Neural progenitor cell (in vitro differentiated cells): ENCODE results near the gene NTM. TPM values are rescaled to one million over a fixed set of nuclear protein-coding genes. Genes with fewer than 3 reads are reported as not detected.

ENCODE experiments used
- DNase-seq: peaks from one replicate; pipeline ENCODE4 v3.0.0-alpha.2; 2016; ENCODE audit warnings: low spot score
- H2AFZ ChIP-seq: fragments of 200-600 bp; sonication (generic); replicated peaks from 2 replicates; pipeline ENCODE4 v1.6.1; 2016; ENCODE audit warnings: antibody characterized with exemption
- H3F3A ChIP-seq: fragments of 200-600 bp; sonication (generic); 2 replicates; pipeline ENCODE4 v1.6.1; 2016; ENCODE audit warnings: antibody characterized with exemption, low read depth
- H3K27ac ChIP-seq: fragments of 200-600 bp; sonication (generic); 2 replicates; pipeline ENCODE4 v1.5.1; 2016; ENCODE audit warnings: mild to moderate bottlenecking
- H3K27me3 ChIP-seq: fragments of 200-600 bp; sonication (generic); 2 replicates; pipeline ENCODE4 v1.6.1; 2016; ENCODE audit warnings: mild to moderate bottlenecking, moderate library complexity
- H3K36me3 ChIP-seq: fragments of 200-600 bp; sonication (generic); 2 replicates; pipeline ENCODE4 v1.5.1; 2016
- H3K4me1 ChIP-seq: fragments of 200-600 bp; sonication (generic); 2 replicates; pipeline ENCODE4 v1.6.1; 2016; ENCODE audit warnings: mixed run types
- H3K4me2 ChIP-seq: fragments of 200-600 bp; sonication (generic); 2 replicates; pipeline ENCODE4 v1.6.1; 2016
- H3K4me3 ChIP-seq: fragments of 200-600 bp; sonication (generic); 2 replicates; pipeline ENCODE4 v1.5.1; 2016
- H3K79me2 ChIP-seq: fragments of 200-600 bp; sonication (generic); 2 replicates; pipeline ENCODE4 v1.6.1; 2016; ENCODE audit warnings: low read depth
- H3K9ac ChIP-seq: fragments of 200-600 bp; sonication (generic); 2 replicates; pipeline ENCODE4 v1.6.1; 2016
- H3K9me3 ChIP-seq: fragments of 200-600 bp; sonication (generic); 2 replicates; pipeline ENCODE4 v1.5.1; 2016; ENCODE audit warnings: low read depth
- H4K20me1 ChIP-seq: fragments of 200-600 bp; sonication (generic); 2 replicates; pipeline ENCODE4 v1.6.1; 2016; ENCODE audit warnings: low read depth
- H3K27ac Mint-ChIP-seq: 3 replicates; pipeline ENCODE4 v1.8.0; 2021; ENCODE audit warnings: mixed read lengths
- H3K27me3 Mint-ChIP-seq: 2 replicates; pipeline ENCODE4 v1.8.0; 2022; ENCODE audit warnings: low read depth, mild to moderate bottlenecking, inconsistent platforms, moderate library complexity, mixed read lengths; ENCODE audit not compliant: insufficient read depth
- H3K36me3 Mint-ChIP-seq: 3 replicates; pipeline ENCODE4 v1.8.0; 2021; ENCODE audit warnings: mixed read lengths
- H3K4me1 Mint-ChIP-seq: 3 replicates; pipeline ENCODE4 v1.8.0; 2021; ENCODE audit warnings: mixed read lengths
- H3K4me3 Mint-ChIP-seq: 3 replicates; pipeline ENCODE4 v1.8.0; 2021; ENCODE audit warnings: mild to moderate bottlenecking, moderate library complexity, mixed read lengths
- H3K9me3 Mint-ChIP-seq: 3 replicates; pipeline ENCODE4 v1.8.0; 2020; ENCODE audit warnings: mixed read lengths
- EZH2 ChIP-seq: fragments of 200-600 bp; sonication (generic); IDR thresholded peaks from 2 replicates; pipeline ENCODE4 v1.6.1; 2017; ENCODE audit warnings: antibody characterized with exemption, mild to moderate bottlenecking, moderate library complexity
- EZH2phosphoT487 ChIP-seq: fragments of 200-600 bp; sonication (generic); IDR thresholded peaks from 2 replicates; pipeline ENCODE4 v1.6.1; 2017; ENCODE audit warnings: antibody characterized with exemption
- total RNA-seq: library from RNA; depleted of rRNA; stranded (reverse); fragments of >200 nt; gene quantifications from 2 replicates; pipeline ENCODE4 v1.2.3, GENCODE V29; 2015; ENCODE audit warnings: low replicate concordance
- TF ChIP-seq, protein P1 (sequence below): fragments of 200-600 bp; sonication (generic); IDR thresholded peaks from 2 replicates; pipeline ENCODE4 v1.5.1; 2017; ENCODE audit warnings: antibody characterized with exemption, mild to moderate bottlenecking

The NTM gene
- total RNA-seq, 1 donor from 2014 or later: 4.3 TPM

DNA sequence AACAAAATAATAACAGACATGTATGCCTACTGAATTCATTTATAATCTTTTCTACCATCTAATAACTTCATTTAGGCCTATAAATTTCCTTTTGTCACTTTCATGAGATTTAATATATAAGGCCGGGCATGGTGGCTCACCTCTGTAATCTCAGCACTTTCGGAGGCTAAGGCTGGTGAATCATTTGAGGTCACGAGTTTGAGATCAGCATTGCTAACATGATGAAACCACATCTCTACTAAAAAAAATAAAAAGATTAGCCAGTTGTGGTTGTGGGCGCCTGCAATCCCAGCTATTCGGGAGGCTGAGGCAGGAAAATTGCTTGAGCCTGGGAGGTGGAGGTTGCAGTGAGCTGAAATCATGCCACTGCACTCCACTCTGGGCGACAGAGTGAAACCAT, 14.2 kb upstream of the NTM start:
- H3F3A ChIP-seq: no peaks in the 10 kb centered on the region
- H3K4me1 Mint-ChIP-seq: peaks cover 7% of the 10 kb centered on the region

DNA sequence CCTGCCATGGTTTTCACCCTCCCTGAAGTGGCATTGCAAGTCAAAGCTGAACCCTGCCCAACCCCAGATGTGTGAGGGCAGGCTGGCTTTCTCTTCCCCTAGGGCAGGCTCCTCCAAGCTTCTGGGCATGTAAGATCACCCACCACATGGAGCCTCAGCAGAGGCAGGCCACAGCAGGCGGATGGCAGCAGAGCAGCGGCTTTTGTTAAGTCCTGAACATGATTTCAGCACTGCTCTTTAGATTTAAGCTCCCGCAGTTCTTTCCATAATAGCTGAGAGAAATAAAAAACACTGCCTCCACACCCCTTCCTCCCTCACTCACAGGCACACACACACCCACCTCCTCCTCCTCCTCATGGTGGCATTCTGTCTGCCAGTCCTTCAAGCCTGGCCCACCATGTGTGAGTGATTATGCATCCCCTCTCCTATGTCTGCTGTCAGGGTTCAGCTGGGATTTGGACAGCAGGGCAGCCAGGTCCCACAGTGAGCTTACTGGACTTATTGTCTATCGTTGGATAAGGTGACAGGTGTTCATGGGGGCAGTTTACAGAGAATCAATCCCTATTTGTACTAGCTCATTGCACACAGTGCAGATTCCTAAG, 5.0 kb upstream of the NTM start:
- Histone ChIP-seq H3K27me3 (no peaks in the 10 kb centered on the region), H4K20me1 (no peaks in the 10 kb centered on the region), H3K9me3 (no peaks in the 10 kb centered on the region), H2AFZ (no peak overlapping the region), H3K9ac (no peak overlapping the region), H3K79me2 (no peaks in the 10 kb centered on the region), H3K27ac (no peak overlapping the region), H3K36me3 (no peaks in the 10 kb centered on the region), H3F3A (no peaks in the 10 kb centered on the region), H3K4me3 (no peak overlapping the region), H3K4me1 (peaks cover 4% of the 10 kb centered on the region), H3K4me2 (no peak overlapping the region)
- DNase-seq: no peak
- no peaks in the 10 kb centered on the region for H3K9me3 Mint-ChIP-seq
- H3K27me3 Mint-ChIP-seq: no peaks in the 10 kb centered on the region
- no peaks in the 10 kb centered on the region for H3K36me3 Mint-ChIP-seq
- peak overlapping the region; percentile 64 for H3K4me3 Mint-ChIP-seq
- H3K27ac Mint-ChIP-seq: peak overlapping the region; percentile 80
- TF ChIP-seq EZH2 (no peak), EZH2phosphoT487 (no peak)
- TF ChIP-seq, protein P1, sequence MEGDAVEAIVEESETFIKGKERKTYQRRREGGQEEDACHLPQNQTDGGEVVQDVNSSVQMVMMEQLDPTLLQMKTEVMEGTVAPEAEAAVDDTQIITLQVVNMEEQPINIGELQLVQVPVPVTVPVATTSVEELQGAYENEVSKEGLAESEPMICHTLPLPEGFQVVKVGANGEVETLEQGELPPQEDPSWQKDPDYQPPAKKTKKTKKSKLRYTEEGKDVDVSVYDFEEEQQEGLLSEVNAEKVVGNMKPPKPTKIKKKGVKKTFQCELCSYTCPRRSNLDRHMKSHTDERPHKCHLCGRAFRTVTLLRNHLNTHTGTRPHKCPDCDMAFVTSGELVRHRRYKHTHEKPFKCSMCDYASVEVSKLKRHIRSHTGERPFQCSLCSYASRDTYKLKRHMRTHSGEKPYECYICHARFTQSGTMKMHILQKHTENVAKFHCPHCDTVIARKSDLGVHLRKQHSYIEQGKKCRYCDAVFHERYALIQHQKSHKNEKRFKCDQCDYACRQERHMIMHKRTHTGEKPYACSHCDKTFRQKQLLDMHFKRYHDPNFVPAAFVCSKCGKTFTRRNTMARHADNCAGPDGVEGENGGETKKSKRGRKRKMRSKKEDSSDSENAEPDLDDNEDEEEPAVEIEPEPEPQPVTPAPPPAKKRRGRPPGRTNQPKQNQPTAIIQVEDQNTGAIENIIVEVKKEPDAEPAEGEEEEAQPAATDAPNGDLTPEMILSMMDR: no peak
- H3K4me1 Mint-ChIP-seq: peaks cover 18% of the 10 kb centered on the region

More for the DNA sequence above, 14.2 kb upstream of the NTM start:
- Histone ChIP-seq H2AFZ (no peak overlapping the region), H3K9ac (no peak overlapping the region), H3K4me3 (no peak overlapping the region), H3K27me3 (no peaks in the 10 kb centered on the region), H3K4me1 (no peaks in the 10 kb centered on the region), H3K4me2 (no peak overlapping the region), H3K36me3 (no peaks in the 10 kb centered on the region), H3K79me2 (no peaks in the 10 kb centered on the region), H3K27ac (no peak overlapping the region), H4K20me1 (no peaks in the 10 kb centered on the region), H3K9me3 (no peaks in the 10 kb centered on the region)
- H3K36me3 Mint-ChIP-seq: no peaks in the 10 kb centered on the region
- TF ChIP-seq EZH2: no peak
- no peak for TF ChIP-seq EZH2phosphoT487
- TF ChIP-seq, protein P1: no peak
- H3K4me3 Mint-ChIP-seq: no peak overlapping the region
- no peaks in the 10 kb centered on the region for H3K9me3 Mint-ChIP-seq
- H3K27ac Mint-ChIP-seq: no peak overlapping the region
- no peak for DNase-seq
- no peaks in the 10 kb centered on the region for H3K27me3 Mint-ChIP-seq

GRCh38 chr11:131370901-131371790, 731 bp downstream of the NTM start:
- Mint-ChIP-seq H3K27me3 (peaks cover 4% of the 10 kb centered on the region), H3K4me3 (no peak overlapping the region), H3K4me1 (peaks cover 18% of the 10 kb centered on the region), H3K27ac (no peak overlapping the region), H3K9me3 (no peaks in the 10 kb centered on the region), H3K36me3 (no peaks in the 10 kb centered on the region)
- no peak overlapping the region for H3K9ac ChIP-seq
- H3F3A ChIP-seq: no peaks in the 10 kb centered on the region
- TF ChIP-seq, protein P1: no peak
- no peak for TF ChIP-seq EZH2
- no peak for TF ChIP-seq EZH2phosphoT487
- no peaks in the 10 kb centered on the region for H3K9me3 ChIP-seq
- H2AFZ ChIP-seq: peak overlapping the region; percentile 77
- no peak overlapping the region for H3K4me3 ChIP-seq
- no peaks in the 10 kb centered on the region for H4K20me1 ChIP-seq
- H3K27ac ChIP-seq: no peak overlapping the region
- H3K79me2 ChIP-seq: no peaks in the 10 kb centered on the region
- H3K27me3 ChIP-seq: no peaks in the 10 kb centered on the region
- DNase-seq: no peak
- H3K36me3 ChIP-seq: no peaks in the 10 kb centered on the region
- H3K4me2 ChIP-seq: peak overlapping the region; percentile 47
- H3K4me1 ChIP-seq: peaks cover 31% of the 10 kb centered on the region
